GM18526 (cell line): ENCODE data around the gene NRIP1.

Source experiments
- POLR2A ChIP-seq: IDR thresholded peaks from 3 replicates; pipeline ENCODE4 v1.6.1; 2011; ENCODE audit not compliant: insufficient read length; ENCODE audit errors: extremely low read depth

NRIP1 gene

DNA sequence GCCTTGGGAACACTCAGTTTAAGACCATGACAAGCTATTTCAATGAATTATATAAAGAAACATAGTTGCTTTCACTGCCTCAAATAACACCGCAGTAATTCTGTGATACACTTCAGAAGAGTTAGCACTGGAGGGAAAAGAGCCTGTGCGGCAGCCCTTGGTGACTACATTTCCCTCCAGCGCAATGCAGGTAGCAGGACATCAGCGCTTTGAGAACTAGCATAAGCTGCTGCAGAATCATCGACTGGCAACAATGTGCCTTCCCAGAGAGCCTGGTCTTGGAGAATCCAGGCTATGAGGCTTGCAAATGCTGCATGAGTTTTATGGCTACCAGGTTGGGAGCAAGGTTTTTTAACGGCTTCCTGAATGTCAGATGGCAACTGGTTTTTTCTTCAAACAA lies 7.5 kb downstream of the NRIP1 start:
- no peak for TF ChIP-seq POLR2A

- TF ChIP-seq POLR2A = no peak
Observed at GRCh38 chr21:15054606-15055239, 10.1 kb downstream of the NRIP1 start.

GRCh38 chr21:15054089-15054488 lies 10.7 kb downstream of the NRIP1 start:
- TF ChIP-seq POLR2A = no peak

DNA sequence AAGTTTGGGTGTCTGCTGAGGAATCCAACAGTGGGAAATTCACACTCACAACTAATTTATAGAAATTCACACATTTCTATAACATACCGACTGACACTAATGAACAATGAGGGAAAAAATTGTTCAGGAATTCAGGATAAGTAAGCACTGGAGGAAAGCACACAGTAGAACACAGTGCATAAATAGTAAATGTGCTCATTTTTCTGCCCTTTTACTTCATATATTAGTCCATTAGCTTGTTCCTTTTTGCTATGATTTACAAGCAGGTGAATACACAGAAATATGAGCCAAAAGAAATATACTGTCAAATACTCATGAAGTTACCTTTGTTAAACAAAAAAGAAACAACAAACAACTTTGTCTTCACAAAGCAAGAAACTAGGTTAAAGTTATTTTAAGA lies 11.3 kb downstream of the NRIP1 start:
- TF ChIP-seq POLR2A = no peak

DNA sequence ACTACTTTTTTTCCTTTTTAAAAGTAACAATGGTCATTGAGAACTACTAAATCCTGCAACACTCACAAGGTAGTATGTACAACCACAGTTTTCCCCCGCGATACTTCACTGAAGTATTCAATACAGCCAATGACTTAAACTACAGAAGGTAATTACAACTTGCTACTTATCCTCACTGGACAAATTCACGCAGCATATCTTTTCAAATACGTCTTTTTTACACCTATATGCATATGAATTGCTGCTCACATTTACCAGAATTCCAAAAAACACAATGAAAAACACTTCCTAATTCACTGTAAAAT lies 12.4 kb downstream of the NRIP1 start:
- no peak for TF ChIP-seq POLR2A

GRCh38 chr21:15051644-15052458 lies 12.9 kb downstream of the NRIP1 start:
- no peak for TF ChIP-seq POLR2A

DNA sequence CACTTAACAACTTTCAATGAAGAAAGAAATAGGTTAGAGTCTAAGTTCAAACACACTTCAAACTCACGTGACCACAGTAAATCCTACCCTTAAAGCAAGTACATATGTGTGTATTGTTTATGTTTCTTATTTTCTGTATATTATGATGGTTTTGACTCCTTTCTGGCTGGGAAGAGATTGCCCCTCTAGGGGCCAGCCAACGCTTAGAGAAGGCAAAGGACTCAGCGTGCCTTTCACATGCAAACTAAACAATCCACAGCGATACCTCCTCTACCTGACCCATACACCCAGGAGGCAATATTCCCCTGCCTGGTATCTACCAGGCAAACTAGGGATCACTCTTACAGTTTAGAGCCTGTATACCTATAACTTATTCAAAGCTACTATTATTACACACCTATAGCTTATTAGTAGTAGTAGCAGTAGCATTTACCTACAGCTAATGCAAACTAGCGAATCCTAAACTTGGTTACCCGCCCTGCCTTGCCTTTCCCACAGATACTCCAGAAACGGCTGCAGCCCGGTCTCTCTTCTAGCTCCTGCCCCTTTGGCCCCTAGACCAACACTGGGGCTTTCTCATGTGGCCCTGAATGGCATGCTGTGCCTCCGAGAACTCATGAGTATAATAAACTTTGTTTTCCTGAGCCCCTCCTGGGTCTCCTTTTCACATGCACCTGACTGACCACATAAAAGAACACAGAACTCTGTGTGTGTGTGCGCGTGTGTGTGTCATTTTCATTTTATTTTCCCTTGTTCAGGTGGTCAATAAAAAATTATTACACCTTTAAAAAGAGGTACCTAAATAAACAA lies 14.0 kb downstream of the NRIP1 start:
- TF ChIP-seq POLR2A = no peak

- TF ChIP-seq POLR2A = no peak
Observed at GRCh38 chr21:15045017-15045416, 19.8 kb downstream of the NRIP1 start.

DNA sequence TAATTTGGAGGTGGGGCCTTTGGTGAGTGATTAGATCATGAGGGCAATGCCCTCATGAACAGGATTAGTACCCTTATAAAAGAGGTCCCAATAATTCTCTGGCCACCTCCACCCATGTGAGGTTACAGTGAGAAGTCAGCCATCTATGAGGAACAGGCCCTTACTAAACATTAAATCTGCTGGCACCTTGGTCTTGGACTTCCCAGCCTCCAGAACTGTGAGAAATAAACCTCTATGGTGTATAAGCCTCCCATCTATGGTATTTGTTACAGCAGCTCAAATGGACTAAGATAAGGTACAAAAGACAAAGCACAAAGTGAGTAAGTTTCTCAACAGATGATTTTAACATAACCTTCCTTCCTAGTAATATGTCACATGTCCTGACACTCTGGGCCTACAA lies 22.3 kb downstream of the NRIP1 start:
- no peak for TF ChIP-seq POLR2A

- TF ChIP-seq POLR2A = no peak
Observed at GRCh38 chr21:15039607-15040299, 25.0 kb downstream of the NRIP1 start.

DNA sequence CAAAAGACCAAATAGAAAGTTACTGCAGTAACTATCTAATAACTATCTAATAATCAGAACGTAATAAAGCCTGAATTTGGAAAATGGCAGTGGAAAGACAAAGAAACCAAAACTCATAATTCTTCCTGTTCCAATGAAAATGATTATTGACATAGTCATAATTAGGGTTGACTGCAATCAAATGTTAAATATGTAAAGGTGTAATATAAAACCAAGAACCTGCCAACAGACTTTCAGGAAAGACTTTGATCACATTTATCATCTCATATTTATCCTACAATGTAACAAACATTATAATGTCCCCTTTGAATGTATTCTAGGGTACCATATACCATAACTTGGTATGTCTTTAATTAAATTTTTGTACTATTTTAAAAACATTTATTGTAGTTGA lies 26.9 kb downstream of the NRIP1 start:
- no peak for TF ChIP-seq POLR2A

DNA sequence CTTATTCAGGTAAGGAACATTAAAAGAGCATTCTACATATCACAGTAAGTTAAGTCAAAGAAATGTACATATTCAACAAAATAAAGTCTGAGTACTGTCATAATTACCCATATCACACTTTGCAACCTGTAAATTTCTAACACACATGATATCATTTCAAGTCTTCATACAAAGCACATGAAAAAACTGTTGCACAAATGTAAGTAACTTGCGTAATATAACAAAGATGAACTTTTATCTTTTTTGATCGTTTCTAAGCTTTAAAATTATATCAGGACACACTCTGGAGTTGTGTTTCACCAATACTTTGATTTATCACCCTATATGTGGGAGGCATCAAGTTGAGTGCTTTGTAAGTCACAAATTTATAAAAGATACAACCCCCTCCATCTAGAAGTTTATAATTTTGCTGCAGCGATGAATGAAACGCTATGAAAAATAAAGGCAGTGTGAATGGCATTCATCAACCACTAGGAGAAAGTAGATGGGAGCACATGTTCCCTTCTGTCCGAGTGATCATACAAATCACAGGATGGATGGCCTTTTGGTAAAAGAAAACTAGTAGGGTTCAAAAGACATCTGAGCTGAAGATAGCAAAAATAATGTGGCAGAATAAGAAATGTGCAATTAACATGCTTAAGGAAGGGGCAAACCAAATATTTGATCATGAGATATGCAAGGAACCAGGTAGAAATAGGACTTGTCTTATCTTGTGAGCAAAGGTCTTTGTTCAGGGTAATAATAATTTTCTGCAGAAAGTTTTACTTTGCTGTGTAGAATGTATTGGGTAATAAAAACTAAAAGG lies 27.5 kb downstream of the NRIP1 start:
- no peak for TF ChIP-seq POLR2A

GRCh38 chr21:15036189-15036588 lies 28.6 kb downstream of the NRIP1 start:
- TF ChIP-seq POLR2A = no peak

GRCh38 chr21:15034126-15034853 lies 30.5 kb downstream of the NRIP1 start:
- TF ChIP-seq POLR2A = no peak
